GM18517 (cell line): ENCODE data around the gene NT5C1A.

Source experiments
- ATAC-seq: cut with Tn5 transposase; IDR thresholded peaks from one replicate; pipeline ENCODE4 v1.9.1; 2021; ENCODE audit warnings: mild to moderate bottlenecking, moderate library complexity; ENCODE audit not compliant: unreplicated experiment

Gene NT5C1A

GRCh38 chr1:39613250-39613649 is 58.7 kb downstream of the NT5C1A start:
- no peak for ATAC-seq

- ATAC-seq: no peak
Observed at GRCh38 chr1:39609618-39610331, 62.1 kb downstream of the NT5C1A start.
